GM12864 (cell line): Measurements from ENCODE around the gene PTPN23.
A peak's percentile ranks its signal among the peaks of the same experiment; 100 is the strongest.

Experiments used
- DNase-seq: peaks from one replicate; pipeline ENCODE4 v3.0.0-alpha.2; 2011; ENCODE audit warnings: low read depth
- H3K4me3 ChIP-seq: 2 replicates; pipeline ENCODE4 v1.5.1; 2011; ENCODE audit warnings: mild to moderate bottlenecking, low read depth, low read length, control low read depth
- TF ChIP-seq, protein P1 (sequence below): IDR thresholded peaks from 2 replicates; pipeline ENCODE4 v1.5.1; 2011; ENCODE audit warnings: low read depth, mild to moderate bottlenecking, moderate library complexity, low read length, control low read depth, inconsistent platforms; ENCODE audit errors: missing control alignments

Gene PTPN23

DNA sequence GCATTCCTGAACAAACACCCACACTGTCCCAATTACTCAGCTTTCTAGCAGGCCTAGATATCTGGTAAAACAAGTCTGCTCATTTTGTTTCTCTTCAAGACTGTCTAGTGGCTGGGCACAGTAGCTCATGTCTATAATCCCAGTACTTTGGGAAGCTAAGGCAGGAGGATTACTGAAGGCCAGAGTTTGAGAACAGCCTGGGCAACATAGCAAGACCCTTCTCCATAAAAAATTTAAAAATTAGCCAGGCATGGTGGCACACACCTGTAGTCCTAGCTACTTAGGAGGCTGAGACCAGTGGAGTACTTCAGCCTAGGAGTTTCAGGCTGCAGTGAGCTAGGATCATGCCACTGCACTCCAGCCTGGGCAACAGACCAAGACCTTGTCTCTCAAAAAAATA is 6.2 kb upstream of the PTPN23 start:
- TF ChIP-seq, protein P1, sequence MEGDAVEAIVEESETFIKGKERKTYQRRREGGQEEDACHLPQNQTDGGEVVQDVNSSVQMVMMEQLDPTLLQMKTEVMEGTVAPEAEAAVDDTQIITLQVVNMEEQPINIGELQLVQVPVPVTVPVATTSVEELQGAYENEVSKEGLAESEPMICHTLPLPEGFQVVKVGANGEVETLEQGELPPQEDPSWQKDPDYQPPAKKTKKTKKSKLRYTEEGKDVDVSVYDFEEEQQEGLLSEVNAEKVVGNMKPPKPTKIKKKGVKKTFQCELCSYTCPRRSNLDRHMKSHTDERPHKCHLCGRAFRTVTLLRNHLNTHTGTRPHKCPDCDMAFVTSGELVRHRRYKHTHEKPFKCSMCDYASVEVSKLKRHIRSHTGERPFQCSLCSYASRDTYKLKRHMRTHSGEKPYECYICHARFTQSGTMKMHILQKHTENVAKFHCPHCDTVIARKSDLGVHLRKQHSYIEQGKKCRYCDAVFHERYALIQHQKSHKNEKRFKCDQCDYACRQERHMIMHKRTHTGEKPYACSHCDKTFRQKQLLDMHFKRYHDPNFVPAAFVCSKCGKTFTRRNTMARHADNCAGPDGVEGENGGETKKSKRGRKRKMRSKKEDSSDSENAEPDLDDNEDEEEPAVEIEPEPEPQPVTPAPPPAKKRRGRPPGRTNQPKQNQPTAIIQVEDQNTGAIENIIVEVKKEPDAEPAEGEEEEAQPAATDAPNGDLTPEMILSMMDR = no peak
- no peak overlapping the region for H3K4me3 ChIP-seq
- no peak for DNase-seq

DNA sequence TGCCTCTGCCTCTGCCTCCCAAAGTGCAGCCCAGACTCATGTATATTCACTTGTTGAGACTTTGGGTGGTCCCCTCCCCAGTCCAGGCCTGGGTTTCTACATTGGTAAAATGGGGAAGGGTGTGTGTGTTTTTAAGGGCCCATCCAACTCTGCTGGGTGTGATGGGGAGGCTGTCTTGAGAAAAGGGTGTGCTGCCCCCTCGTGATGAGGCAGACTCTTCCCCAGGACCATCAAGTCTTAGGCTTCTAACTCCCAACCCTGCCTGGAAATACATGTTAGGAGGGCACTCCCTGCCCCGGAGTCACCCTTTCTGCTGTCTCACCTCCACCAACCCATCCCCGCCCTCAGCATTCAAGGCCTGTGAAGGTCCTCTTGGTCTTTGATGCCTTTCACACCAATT is 4.4 kb upstream of the PTPN23 start:
- DNase-seq = no peak
- no peak overlapping the region for H3K4me3 ChIP-seq

DNA sequence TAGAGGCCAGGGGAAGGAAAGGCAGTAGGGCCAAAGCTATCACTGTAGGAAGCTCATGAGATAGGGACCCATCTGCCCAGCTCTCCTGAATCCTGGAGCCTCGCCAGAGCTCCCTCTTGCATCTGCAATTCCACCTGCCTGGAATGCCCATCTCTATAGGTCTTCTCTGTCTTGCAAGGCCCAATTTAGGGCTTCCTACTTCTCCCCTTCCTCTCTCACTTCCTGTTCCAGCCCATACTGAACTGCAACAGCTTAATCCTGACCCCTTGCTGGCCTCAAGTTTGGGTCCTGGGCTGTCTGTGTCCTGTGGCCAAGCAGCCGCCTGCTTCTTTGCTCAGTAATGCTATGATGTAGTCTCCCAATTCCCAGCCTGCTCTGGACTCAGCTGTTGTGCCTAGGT is 3.6 kb upstream of the PTPN23 start:
- no peak for DNase-seq
- no peak overlapping the region for H3K4me3 ChIP-seq
- TF ChIP-seq, protein P1 = no peak

More for the DNA sequence above, 4.4 kb upstream of the PTPN23 start:
- TF ChIP-seq, protein P1 = peak; percentile 18

DNA sequence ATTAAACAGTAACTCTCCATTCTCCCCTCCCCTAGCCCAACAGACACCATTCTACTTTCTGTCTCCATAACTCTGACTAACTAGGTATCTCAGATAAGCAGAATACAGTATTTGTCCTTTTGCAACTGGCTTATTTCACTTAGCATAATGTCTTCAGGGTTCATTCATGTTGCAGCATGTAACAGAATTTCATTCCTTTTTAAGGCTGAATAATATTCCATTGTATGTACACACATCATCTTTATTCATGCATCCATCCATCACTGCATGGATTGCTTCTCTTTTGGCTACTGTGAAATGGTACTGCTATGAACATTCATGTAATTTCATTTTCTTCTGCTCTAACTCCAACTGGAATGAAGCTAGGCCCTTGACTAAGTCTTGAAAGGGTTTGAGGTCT is 2.0 kb upstream of the PTPN23 start:
- TF ChIP-seq, protein P1 = no peak
- H3K4me3 ChIP-seq = no peak overlapping the region
- no peak for DNase-seq

DNA sequence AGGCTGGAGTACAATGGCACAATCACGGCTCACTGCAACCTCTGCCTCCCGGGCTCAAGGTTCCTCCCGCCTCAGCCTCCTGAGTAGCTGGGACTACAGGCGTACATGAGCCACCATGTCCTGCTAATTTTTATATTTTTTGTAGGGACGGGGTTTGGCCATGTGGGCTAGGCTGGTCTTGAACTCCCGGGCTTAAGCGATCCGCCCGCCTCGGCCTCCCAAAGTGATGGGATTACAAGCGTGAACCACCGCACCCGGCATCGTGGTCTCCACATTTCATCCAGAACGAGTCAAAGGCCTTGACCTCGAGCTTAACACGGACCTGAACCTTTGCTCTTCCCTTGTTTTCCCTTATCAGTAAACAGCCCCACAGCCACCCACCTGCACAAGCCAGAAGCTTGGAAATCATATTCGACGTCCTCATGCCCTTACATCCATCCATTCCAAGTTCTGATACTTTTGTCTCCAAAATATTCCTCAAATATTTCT is 1.4 kb upstream of the PTPN23 start:
- TF ChIP-seq, protein P1 = no peak
- peak overlapping the region; percentile 83 for H3K4me3 ChIP-seq
- DNase-seq = no peak

DNA sequence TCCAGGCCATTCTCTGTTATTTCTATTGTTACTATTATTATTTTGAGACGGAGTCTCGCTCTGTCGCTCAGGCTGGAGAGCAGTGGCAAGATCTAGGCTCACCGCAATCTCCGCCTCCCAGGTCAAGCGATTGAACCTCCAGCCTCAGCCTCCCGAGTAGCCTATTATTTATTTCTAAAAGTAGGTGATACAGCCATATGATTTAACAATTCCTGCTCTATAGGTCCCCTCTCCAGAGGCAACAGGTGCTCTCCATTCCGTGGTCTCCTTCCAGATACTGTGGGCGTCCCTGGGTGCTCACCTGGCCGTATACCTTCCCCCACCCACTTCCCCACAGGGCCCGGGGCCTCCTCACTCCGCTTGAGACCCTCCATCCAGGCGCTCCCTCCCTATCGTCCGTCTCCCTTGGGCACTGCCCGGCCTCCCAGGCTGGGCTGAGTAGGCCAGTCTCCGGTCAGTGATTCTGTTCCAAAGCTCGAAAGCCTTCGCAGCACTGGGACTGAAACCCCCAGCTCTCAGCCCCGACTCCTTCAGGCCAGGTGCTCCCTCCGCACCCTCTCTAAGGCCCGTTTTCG is 708 bp upstream of the PTPN23 start:
- peak overlapping the region; percentile 83 for H3K4me3 ChIP-seq
- TF ChIP-seq, protein P1 = no peak
- DNase-seq = no peak
